Stomach (tissue), 19 donors: ENCODE measurements around the gene AADACL4. TPM values are rescaled to one million over a fixed set of nuclear protein-coding genes. Genes with fewer than 3 reads are reported as not detected.

Experiments
- DNase-seq, 2 donors: peaks; one replicate each; pipeline versions ENCODE4 v3.0.0 to v3.0.0-alpha.2; 2013 to 2019
- H3K27ac ChIP-seq, 5 donors: fragments of 200-600 bp in 4 of 5; sonication (generic) in 4 of 5; one replicate each; pipeline ENCODE4 v1.5.1; 2013 to 2019; ENCODE audit warnings: mild to moderate bottlenecking in 1 of 5, moderate library complexity in 1 of 5
- H3K27me3 ChIP-seq, 3 donors: fragments of 200-600 bp; sonication (generic); one replicate each; pipeline ENCODE4 v1.5.1; 2017 to 2019; ENCODE audit warnings: mixed run types in 1 of 3
- H3K36me3 ChIP-seq, 4 donors: fragments of 200-600 bp; sonication (generic); 1 replicate in 3 of 4; 2 replicates in 1 of 4; pipeline ENCODE4 v1.5.1; 2016 to 2019
- H3K4me1 ChIP-seq, 4 donors: fragments of 200-600 bp; sonication (generic); one replicate each; pipeline ENCODE4 v1.5.1; 2016 to 2019
- H3K4me3 ChIP-seq, 4 donors: fragments of 200-600 bp; sonication (generic) in 3 of 4; one replicate each; pipeline ENCODE4 v1.5.1; 2016 to 2019; ENCODE audit warnings: mild to moderate bottlenecking in 1 of 4
- H3K9me3 ChIP-seq, 4 donors: fragments of 200-600 bp; sonication (generic); one replicate each; pipeline ENCODE4 v1.5.1; 2016 to 2019
- CTCF ChIP-seq, 7 experiments: fragments of 450-650 bp in 4 of 7; fragments of 200-600 bp in 3 of 7; sonication (generic) in 3 of 7; IDR thresholded peaks; one replicate each; pipeline ENCODE4 v1.5.1; 2016 to 2019; ENCODE audit warnings: antibody characterized with exemption in 7 of 7, control low read depth in 2 of 7, mild to moderate bottlenecking in 1 of 7
- EP300 ChIP-seq: sonication (generic); formaldehyde crosslinking; IDR thresholded peaks from one replicate; pipeline ENCODE4 v1.6.1; 2017; ENCODE audit warnings: antibody characterized with exemption
- POLR2A ChIP-seq, 4 donors: fragments of 450-650 bp; IDR thresholded peaks; one replicate each; pipeline ENCODE4 v1.6.1; 2016; ENCODE audit warnings: antibody characterized with exemption in 4 of 4, control low read depth in 2 of 4, mild to moderate bottlenecking in 1 of 4, moderate library complexity in 1 of 4
- POLR2AphosphoS5 ChIP-seq, 3 donors: sonication (generic); formaldehyde crosslinking; IDR thresholded peaks; one replicate each; pipeline ENCODE4 v1.6.1; 2016; ENCODE audit warnings: antibody characterized with exemption in 3 of 3
- WGBS, 5 donors: extraction: QIAGEN DNeasy Blood & Tissue Kit in 3 of 5; methylation state at CpG; one replicate each; pipeline versions ENCODE4 v1.1.5 to v1.1.7; 2013 to 2018; 5-methylcytosine and 5-hydroxymethylcytosine counted together
- intact Hi-C: fragments of 100-400 bp; cut with DNase I; formaldehyde crosslinking; loops from one replicate; pipeline ENCODE4 v1.15.1; 2023; ENCODE audit warnings: low total_unique reads
- long read RNA-seq, 10 donors: transcript quantifications; one replicate each; lab custom pipeline, GENCODE V29; 2026
- polyA plus RNA-seq, 3 donors: library from polyadenylated mRNA; stranded (reverse); fragments of 200-250 nt; gene quantifications; one replicate each; pipeline ENCODE4 v1.2.3, GENCODE V29; 2013
- total RNA-seq, 5 donors: library from RNA; depleted of rRNA; stranded (reverse); fragments of >200 nt; gene quantifications; one replicate each; pipeline versions ENCODE4 v1.1.0 to v1.2.3, GENCODE V29; 2014 to 2016
- donor health status: healthy with polysubstance abuse.
- donor health status: Bipolar disorder and iron deficiency.
- donor health status: healthy.

Gene AADACL4
- total RNA-seq: not detected
- polyA plus RNA-seq: not detected
- long read RNA-seq, donor 1: 0 reads
- long read RNA-seq, donor 2: 0 reads
- long read RNA-seq, donor 3: 0 reads
- long read RNA-seq, donor 4: 0 reads
- long read RNA-seq, donor 5: 0 reads
- long read RNA-seq, donor 6: 0 reads
- long read RNA-seq, donor 7: 0 reads
- long read RNA-seq, donor 8: 0 reads
- long read RNA-seq, donor 9: 0 reads
- long read RNA-seq, donor 10: 0 reads

DNA sequence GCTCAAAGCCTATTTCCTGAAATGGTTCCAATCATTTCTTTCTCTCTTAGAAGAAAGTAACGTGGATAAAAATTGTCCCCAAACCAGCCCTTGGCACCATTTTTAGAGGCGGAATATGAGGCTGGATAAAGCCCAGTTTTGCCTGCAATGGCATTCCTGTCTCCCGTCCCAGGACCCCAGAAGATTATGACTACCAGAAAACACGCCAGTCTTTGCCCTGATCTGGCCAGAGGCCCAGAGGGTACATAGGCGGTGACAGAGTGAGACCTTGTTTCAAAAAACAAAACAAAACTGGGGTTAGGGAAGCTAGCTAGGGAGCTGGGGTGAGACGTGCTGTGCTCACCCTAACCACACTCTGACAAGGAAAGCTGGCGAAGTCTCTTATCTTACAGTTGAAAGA is at the start of gene AADACL4:
Gene AADACL4, plus strand, starts transcription at position 301 of the 400 bp plus-strand sequence. CDS start 462 bp downstream, outside the sequence.
- Histone ChIP-seq H3K36me3 (no peaks in the 10 kb centered on the region), H3K4me1 (no peaks in the 10 kb centered on the region), H3K9me3 (peaks cover 5 to 29% (median 17%) of the 10 kb centered on the region in 4 donors), H3K27ac (no peak within 1 kb of the TSS), H3K27me3 (no peaks in the 10 kb centered on the region), H3K4me3 (no peak within 1 kb of the TSS)
- WGBS, 5 donors: 67 to 79% (median 78%) methylated on average over 7 of the region's 7 CpGs
- TF ChIP-seq CTCF (IDR thresholded peaks at IDR 0.05) (no peak), EP300 (no peak), POLR2AphosphoS5 (IDR thresholded peaks at IDR 0.05) (no peak), POLR2A (IDR thresholded peaks at IDR 0.05) (no peak)
- intact Hi-C loops: no loop called here
- DNase-seq: no peak

- H3K9me3 ChIP-seq: no peaks in the 10 kb centered on the region
- peaks cover 66 to 99% (median 92%) of the 10 kb centered on the region in 4 donors for H3K4me1 ChIP-seq
- 77 to 91% (median 90%) methylated on average over 6 of the region's 6 CpGs for WGBS, 5 donors
- intact Hi-C loops: no loop called here
- H3K4me3 ChIP-seq: peak overlapping the region in 1 of 4 donors; percentile 37
- TF ChIP-seq CTCF (IDR thresholded peaks at IDR 0.05): no peak
- no peak for TF ChIP-seq POLR2AphosphoS5 (IDR thresholded peaks at IDR 0.05)
- TF ChIP-seq POLR2A (IDR thresholded peaks at IDR 0.05): no peak
- no peak for TF ChIP-seq EP300
- peaks cover 0 to 26% (median 7%) of the 10 kb centered on the region in 4 donors for H3K36me3 ChIP-seq
- H3K27me3 ChIP-seq: peaks cover 0 to 10% (median 0%) of the 10 kb centered on the region in 3 donors
- H3K27ac ChIP-seq: peak overlapping the region; percentile 59 to 92 (median 87)
- no peak for DNase-seq
These were observed 49.4 kb upstream of the AADACL4 start for GRCh38 chr1:12594490-12594889.

DNA sequence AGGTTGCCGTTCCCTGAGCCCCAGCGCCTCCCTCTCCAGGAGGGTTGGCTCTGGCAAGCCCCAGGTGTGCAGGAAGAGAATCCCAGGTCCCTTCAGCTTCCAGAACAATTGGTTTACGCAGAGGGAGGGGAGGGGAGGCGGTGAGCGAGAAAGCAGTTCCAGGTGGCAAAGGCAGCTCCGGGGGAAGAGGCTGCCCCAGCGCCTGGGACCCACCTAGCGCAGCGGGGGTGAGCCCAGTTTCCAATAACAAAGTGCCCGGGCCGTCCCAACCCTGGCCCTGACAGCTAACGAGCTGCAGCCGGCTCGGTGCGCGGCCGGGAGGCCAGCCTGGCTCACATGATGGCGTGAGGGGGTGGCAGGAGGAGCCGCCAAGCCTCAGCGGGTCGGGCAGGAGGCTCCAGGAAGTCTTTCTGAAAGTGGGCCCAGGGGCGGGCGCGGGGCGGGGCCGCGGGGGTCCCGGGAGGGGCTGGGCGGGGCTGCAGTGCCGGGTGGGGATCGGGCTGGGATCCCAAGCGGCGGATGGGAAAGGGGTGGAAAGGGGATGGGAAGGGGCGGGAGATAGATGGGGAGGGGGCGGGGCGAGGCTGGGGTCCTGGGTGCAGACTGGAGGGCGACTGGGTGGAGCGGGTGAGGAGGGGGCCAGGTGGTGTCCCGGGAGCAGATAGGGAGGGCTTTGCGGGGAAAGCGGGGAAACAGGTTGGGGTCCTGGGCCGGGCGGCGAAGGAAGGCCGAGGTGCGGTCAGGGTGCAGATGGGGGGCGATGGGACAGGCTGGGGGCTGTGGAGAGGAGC is 48.7 kb upstream of the AADACL4 start:
- Histone ChIP-seq H3K36me3 (peaks cover 0 to 19% (median 5%) of the 10 kb centered on the region in 4 donors), H3K27ac (peak overlapping the region; percentile 77 to 92 (median 87)), H3K9me3 (no peaks in the 10 kb centered on the region), H3K27me3 (peaks cover 0 to 10% (median 0%) of the 10 kb centered on the region in 3 donors), H3K4me3 (peak overlapping the region; percentile 36 to 46 (median 37)), H3K4me1 (peaks cover 73 to 100% (median 97%) of the 10 kb centered on the region in 4 donors)
- TF ChIP-seq CTCF (IDR thresholded peaks at IDR 0.05): no peak
- TF ChIP-seq POLR2AphosphoS5 (IDR thresholded peaks at IDR 0.05): peak in 2 of 3 donors; percentile 5 to 53
- 7 to 12% (median 8%) methylated on average over 28 to 47 of the region's 47 CpGs for WGBS, 5 donors
- intact Hi-C loops: no loop called here
- DNase-seq: peak; percentile 63 to 91

- H3K36me3 ChIP-seq: peaks cover 0 to 14% (median 4%) of the 10 kb centered on the region in 4 donors
- peak overlapping the region; percentile 77 to 92 (median 87) for H3K27ac ChIP-seq
- H3K27me3 ChIP-seq: peaks cover 0 to 10% (median 0%) of the 10 kb centered on the region in 3 donors
- peaks cover 78 to 100% (median 98%) of the 10 kb centered on the region in 4 donors for H3K4me1 ChIP-seq
- no peak for TF ChIP-seq CTCF (IDR thresholded peaks at IDR 0.05)
- no peak for TF ChIP-seq POLR2A (IDR thresholded peaks at IDR 0.05)
- TF ChIP-seq EP300: no peak
- no peak for TF ChIP-seq POLR2AphosphoS5 (IDR thresholded peaks at IDR 0.05)
- peak overlapping the region; percentile 36 to 46 (median 37) for H3K4me3 ChIP-seq
- intact Hi-C loops: no loop called here
- H3K9me3 ChIP-seq: no peaks in the 10 kb centered on the region
- DNase-seq: peak in 1 of 2 donors; percentile 94
- WGBS, 5 donors: 2 to 15% (median 5%) methylated on average over 3 to 18 of the region's 18 CpGs
These were observed 48.2 kb upstream of the AADACL4 start for GRCh38 chr1:12595757-12596006.
